HG03520 (cell line): Measurements from ENCODE around the gene NLRP1.
"Not testable (repeated sequence)": the region's sequence is repeated elsewhere in the genome, so short reads cannot be mapped to it uniquely, and the experiment has no call there.

ENCODE experiments used
- ATAC-seq: cut with Tn5 transposase; IDR thresholded peaks from one replicate; pipeline ENCODE4 v1.9.1; 2021; ENCODE audit warnings: mild to moderate bottlenecking, moderate library complexity; ENCODE audit not compliant: unreplicated experiment

Gene NLRP1

DNA sequence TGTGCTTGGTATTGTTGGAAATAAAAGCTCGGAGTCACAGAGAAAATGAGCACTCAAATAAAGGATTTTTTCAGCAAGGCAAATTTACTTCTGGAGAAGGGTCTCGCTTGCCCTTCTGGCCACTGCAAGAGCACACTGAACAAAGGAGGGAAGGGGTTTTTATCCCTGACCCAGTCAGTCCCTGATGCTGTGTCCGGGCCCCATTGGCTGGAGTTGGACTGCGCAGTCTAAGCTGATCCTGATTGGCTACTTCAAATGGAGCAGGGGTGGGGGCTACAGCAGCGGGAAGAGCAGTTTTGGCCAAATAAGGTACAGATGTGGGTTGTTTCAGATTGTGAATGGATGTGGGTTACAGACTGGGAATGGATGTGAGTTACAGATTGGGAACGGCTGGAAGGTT is 4.3 kb upstream of the NLRP1 start:
- no peak for ATAC-seq

DNA sequence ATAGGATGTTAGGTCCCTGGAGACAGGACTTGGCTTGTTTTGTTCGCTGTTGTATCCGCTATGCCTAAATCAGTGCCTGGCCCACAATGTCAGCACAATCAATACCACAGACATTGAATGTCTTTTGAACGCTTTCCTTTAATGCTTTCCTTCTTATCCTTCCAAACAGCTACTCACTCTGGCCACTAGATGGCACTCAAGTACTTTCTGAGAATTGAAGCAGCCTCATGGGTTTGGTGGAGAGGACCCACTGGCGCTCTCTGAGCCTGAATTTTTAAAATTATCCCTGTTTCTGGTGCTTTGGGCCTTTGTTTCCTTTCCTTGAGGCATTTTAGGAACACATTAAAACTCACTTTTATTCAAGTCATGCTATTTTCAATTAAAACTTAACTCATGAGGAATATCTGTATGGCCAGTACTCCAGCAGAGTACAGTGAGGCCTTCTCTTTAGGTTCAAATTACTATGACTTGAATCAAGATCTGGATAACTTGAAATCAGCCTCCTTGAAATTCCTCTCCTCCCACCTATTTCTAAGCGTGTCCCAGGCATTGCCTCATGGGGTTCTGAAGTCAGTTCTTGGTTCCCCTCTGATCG is 3.2 kb upstream of the NLRP1 start:
- no peak for ATAC-seq

DNA sequence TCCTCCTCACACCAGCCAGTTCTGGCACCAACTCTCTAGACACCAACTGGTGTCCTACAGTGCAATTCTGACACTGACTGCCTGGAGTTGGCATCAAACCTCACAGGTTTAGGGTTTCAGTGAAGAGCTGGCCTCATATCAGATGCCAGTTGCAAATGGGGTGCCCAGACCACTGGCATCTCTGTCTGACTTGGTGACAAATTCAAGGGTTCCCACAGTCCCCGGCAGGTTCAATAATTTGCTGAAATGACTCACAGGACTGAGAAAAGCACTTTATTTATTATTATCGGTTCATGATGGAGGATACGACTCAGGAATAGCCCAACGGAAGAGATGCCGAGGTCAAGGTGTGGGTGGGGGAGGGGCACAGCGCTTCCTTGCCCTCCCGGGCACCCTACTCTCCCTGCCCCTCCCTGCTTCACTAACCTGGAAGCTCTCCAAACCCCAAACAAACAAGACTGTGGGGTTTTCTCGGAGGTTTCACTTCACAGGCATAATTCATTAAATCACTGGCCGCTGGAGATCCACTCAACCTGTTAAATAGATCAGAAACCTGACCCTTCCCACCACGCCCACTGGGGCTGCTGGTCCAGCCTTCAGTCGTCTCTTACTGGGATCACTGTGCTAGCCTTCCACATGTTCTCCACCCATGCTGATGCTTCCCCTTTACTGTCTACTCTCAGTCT is 1.7 kb upstream of the NLRP1 start:
- ATAC-seq, result no peak

DNA sequence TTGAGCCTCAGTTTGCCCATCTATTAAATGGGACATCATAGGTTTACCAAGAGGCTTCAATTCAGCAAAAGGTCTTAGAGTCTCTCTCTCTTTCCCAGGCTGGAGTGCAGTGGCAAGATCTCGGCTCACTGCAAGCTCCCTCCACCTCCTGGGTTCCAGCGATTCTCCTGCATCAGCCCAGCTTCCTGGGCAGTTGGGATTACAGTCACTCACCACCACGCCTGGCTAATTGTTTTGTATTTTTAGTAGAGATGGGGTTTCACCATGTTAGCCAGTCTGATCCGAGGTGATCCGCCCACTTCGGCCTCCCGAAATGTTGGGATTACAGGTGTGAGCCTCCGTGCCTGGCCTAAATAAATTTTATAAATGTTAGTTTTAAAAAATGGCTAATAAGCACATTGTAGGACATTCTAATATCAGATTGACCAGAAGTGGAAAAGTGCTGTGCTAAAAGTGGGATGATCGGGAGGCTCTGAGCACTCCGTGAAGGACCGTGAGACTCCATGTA is 1.0 kb upstream of the NLRP1 start:
- ATAC-seq, result no peak

DNA sequence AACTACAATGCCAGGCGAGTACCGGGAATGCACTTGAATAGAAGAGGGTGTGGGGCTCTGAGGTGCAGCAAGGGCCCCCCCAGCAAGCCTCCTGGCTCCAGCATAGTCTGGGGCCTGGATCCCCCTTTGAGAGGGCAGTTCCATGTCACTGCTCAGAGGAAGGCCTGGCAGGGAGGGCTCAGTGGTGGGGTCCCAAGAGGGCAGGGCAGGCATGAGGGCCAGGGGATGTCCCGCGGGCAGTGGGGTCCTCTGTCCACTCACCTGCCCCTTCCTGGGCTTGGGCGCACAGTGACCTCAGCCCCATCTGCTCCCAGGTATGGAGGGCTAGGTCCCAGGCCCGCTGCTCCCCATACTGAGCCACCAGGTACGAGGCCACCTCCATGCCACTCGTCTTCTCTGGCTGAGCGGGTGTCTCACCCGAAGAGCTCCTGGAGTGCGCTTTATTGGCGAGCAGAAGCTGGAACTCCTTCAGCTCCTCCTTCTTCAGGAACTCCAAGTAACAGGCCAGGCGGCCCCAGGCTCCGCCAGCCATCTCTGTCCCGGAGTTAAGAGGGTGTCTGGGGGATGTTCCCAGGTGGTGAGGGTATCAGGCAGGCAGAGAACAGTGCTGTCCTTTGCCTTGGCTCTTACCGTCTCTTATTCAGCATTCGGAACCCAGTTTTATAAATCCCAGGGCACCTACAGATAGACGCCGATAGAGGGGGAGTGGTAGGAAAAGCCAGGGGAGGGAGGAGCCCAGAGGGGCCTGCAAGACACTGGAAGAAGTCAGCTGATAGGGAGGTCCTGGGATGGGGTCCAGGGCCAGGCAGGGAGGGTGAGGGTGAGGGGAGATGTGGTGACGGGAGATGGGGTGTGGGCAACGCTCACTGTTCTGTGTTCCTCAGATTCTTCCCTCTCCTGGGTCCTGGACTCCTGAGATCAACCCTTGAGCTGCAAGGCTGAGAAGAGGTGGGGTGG is 605 bp downstream of the NLRP1 start:
- ATAC-seq, result peak; percentile 15

DNA sequence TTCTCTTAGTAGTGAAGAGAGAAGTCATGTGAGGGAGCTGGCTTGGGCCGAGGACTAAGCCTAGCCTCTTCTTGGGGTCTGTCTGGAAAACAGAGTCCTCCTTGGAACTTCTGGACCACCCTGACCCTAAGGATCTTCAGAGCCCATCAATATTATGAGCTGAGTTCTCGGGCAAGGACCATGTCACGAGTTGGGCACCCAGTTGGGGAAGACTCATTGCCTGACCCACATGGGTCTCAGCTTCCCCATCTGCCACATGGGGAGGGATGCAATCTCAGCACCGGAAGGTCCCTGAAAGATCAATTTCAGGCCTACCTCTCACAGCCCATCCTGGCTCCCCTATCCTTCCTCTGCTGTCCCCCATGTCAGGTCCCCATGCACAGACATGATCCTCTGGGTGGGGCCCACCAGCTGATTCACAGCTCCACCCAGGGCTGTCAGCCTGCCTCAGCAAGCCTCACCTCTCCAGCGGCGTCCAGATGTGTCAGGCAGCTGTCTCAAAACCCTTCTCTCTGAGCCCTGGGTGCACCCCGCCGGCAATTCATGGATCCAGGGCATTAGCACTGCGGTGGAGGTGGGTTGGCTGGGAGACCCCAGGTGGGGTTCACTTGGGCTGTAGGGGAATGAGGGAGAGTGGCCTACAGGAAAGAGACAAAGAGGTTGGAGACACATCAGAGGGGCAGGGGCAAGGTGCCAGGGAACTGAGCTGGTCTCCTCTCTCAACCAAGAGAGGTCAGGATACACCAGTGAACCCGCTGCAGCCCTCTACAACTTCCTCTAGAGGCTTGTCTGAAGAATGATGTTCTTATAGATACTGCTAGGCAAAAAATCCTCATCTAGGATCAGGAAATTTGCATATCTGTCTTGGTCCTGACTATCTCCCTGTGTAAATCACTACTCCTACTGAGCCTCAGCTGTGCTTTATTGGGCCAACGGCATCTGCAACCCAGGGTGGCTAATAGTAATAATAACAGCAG is 1.8 kb downstream of the NLRP1 start:
- no peak for ATAC-seq

- no peak for ATAC-seq
Observed at GRCh38 chr17:5581655-5582054, 2.7 kb downstream of the NLRP1 start.

DNA sequence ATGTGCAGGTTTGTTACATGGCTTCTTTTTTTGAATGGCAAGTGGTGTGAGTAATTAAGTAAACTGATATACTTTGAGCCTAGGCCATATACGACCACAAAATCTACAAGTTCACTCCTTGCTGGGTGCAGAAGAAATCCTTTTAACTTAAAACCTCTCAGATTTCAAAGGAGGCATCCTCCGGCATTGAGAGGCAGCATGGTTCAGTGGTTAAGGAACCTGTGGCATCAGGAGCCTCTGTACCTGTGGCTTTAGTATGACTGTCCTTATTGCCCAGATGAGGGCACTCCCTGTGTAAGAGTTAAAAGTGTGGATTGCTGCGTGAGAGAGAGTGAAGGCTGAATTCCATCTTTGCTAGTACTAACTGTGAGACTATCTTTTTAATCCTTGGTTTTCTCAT is 3.3 kb downstream of the NLRP1 start:
- ATAC-seq, result no peak

DNA sequence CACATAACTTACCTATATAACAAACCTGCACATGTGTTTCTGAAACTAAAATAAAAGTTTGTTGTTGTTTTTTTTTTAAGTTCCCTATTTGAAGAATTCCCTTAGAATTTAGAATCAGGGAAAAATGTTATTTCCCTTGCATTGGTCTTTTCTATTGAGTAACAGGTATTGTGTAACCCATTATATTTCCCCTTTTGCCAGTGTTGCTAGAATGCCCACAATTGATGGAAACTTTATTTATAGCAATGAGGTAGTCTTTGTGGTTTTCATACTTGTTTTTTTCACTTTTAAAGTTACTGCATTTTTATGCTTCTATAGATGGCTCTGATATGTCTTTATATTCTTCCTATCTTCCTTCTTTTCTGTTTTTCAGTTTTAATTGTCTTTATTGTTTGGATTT is 3.9 kb downstream of the NLRP1 start:
- no peak for ATAC-seq

DNA sequence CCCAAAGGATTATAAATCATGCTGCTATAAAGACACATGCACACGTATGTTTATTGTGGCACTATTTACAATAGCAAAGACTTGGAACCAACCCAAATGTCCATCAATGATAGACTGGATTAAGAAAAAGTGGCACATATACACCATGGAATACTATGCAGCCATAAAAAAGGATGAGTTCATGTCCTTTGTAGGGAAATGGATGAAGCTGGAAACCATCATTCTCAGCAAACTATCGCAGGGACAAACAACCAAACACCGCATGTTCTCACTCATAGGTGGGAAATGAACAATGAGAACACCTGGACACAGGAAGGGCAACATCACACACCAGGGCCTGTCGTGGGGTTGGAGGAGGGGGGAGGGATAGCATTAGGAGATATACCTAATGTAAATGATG is 5.5 kb downstream of the NLRP1 start:
- not testable (repeated sequence) for ATAC-seq

- not testable (repeated sequence) for ATAC-seq
Observed at GRCh38 chr17:5573017-5573416, 11.3 kb downstream of the NLRP1 start.

GRCh38 chr17:5571281-5571680 is 13.0 kb downstream of the NLRP1 start:
- ATAC-seq, result no peak

- ATAC-seq, result no peak
Observed at GRCh38 chr17:5565808-5566207, 18.5 kb downstream of the NLRP1 start.

DNA sequence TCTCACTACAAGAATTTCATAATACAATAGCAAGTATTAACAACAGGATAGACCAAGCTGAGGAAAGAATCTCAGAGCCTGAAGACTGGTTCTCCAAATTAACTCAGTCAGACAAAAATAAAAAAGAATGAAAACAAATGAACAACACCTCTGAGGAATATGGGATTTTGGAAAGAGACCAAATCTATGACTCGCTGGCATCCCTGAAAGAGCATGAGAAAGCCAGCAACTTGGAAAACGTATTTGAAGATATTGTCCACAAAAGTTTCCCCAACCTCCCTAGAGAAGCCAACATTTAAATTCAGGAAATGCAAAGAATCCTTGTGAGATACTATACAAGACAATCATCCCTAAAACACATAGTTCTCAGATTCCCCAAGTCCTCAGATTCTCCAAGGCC is 20.9 kb downstream of the NLRP1 start:
- no peak for ATAC-seq

- no peak for ATAC-seq
Observed at GRCh38 chr17:5562661-5563360, 21.5 kb downstream of the NLRP1 start.

DNA sequence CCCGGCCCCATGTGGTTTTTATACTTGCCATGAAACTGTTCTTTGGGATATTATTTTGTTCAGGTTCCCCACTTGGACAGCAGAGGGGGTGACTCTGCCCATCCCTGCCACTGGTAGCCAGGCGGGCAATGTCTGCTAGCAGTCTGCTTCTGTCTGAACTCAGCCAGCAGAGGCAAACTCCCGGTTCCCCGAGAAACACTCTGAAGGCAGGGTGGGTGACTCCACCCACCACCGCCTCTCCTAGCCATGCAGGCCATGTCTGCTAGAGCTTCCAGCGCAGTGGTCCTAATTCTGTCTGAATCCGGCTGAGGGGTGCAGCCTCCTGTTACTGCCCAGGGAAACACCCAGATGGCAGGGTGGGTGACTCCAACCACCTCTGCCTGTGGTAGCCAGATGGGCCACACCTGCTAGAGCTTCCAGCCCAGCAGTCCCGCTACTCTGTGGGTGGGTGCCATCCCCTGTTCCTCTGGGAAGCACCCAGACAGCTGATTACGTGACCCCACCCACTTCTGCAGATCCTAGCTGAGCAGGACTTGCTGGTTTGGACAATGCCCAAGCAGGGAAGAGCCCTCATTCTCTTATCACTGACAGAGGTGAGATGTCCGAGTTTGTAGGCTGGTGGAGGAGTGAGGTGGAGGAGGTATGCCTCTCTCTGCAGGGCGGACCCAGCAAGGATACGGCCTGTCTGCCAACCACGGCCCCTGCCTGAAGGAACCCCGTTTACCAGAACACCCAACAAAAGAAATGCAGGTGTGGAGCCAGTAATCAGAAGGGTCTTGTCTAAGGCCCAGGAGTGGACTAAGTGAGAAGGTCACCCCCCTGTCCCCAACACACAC is 22.4 kb downstream of the NLRP1 start:
- ATAC-seq, result no peak

DNA sequence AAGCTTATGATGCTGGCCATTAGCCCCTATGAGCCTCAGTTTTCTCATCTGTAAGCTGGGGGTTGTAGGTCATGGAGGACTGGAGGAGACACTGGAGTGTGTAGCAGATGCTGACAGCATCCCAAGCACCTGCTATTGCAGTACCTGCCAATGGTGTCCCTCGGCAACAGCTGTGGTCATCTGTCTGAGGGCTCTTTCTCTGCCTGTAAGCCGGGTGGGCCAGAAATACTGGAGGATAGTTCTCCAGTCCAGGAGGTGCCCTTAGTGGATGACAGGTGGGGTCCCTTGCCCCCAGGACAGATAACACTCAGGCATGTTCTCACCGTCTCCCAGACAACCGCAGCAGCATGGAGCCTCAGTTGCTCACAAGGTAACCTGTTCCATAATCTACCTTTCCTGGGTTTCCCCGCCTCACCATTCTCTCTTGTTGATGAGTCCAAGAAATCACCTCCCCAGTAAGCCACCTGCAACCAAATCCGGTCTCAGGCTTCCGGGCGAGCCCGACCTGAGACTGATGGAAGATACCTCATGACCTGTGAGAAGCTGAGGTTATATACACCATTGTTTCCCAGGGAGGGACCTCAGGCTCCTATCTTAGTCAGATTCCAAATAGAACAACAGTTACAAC is 23.8 kb downstream of the NLRP1 start:
- no peak for ATAC-seq
